Measurements from ENCODE around the gene SP8.

- no peak for TF ChIP-seq CTCF (conservative IDR thresholded peaks at IDR 0.05)
- TF ChIP-seq EZH2 (IDR thresholded peaks at IDR 0.05; ENCODE audit: low read depth): no peak
These were observed 45.3 kb upstream of the SP8 start for GRCh38 chr7:20831956-20832355.

Measured in PC-9 (cell line).